Loucy (cell line): ENCODE results near the gene HOXA10.

Experiments used
- H2AFZ ChIP-seq: fragments of 200-600 bp; sonication (generic); 2 replicates; pipeline ENCODE4 v1.6.0; 2016; ENCODE audit warnings: antibody characterized with exemption, mild to moderate bottlenecking, low read length, moderate library complexity
- H3F3A ChIP-seq: fragments of 200-600 bp; 2 replicates; pipeline ENCODE4 v1.6.0; 2016; ENCODE audit warnings: antibody characterized with exemption, low read depth, mild to moderate bottlenecking
- H3K27me3 ChIP-seq: fragments of 200-600 bp; sonication (generic); 2 replicates; pipeline ENCODE4 v1.6.1; 2014; ENCODE audit warnings: low read length, mild to moderate bottlenecking; ENCODE audit not compliant: insufficient read depth, poor library complexity, severe bottlenecking
- H3K36me3 ChIP-seq: fragments of 200-600 bp; sonication (generic); 2 replicates; pipeline ENCODE4 v1.6.1; 2016; ENCODE audit warnings: low read length; ENCODE audit not compliant: insufficient read depth
- H3K4me1 ChIP-seq: fragments of 200-600 bp; sonication (generic); 2 replicates; pipeline ENCODE4 v1.5.1; 2014; ENCODE audit warnings: low read length, mild to moderate bottlenecking; ENCODE audit not compliant: insufficient read depth, poor library complexity, severe bottlenecking
- H3K4me2 ChIP-seq: fragments of 200-600 bp; sonication (generic); 2 replicates; pipeline ENCODE4 v1.6.0; 2014; ENCODE audit warnings: antibody characterized with exemption, low read length, low read depth, mild to moderate bottlenecking; ENCODE audit not compliant: poor library complexity, severe bottlenecking
- H3K4me3 ChIP-seq: fragments of 200-600 bp; sonication (generic); 2 replicates; pipeline ENCODE4 v1.5.1; 2014; ENCODE audit warnings: low read length, mild to moderate bottlenecking, mixed read lengths; ENCODE audit not compliant: poor library complexity, severe bottlenecking
- H3K79me2 ChIP-seq: fragments of 200-600 bp; sonication (generic); 2 replicates; pipeline ENCODE4 v1.6.1; 2014; ENCODE audit warnings: low read length; ENCODE audit not compliant: insufficient read depth
- H3K9ac ChIP-seq: fragments of 200-600 bp; sonication (generic); 2 replicates; pipeline ENCODE4 v1.6.0; 2014; ENCODE audit warnings: mild to moderate bottlenecking, low read depth, low read length, moderate library complexity; ENCODE audit not compliant: poor library complexity, severe bottlenecking
- H3K9me2 ChIP-seq: fragments of 200-600 bp; sonication (generic); replicated peaks from 2 replicates; pipeline ENCODE4 v1.6.1; 2016; ENCODE audit warnings: low read depth, low read length, mixed read lengths
- H3K9me3 ChIP-seq: fragments of 200-600 bp; sonication (generic); 2 replicates; pipeline ENCODE4 v1.6.1; 2014; ENCODE audit warnings: mild to moderate bottlenecking, antibody characterized with exemption, low read length, low read depth; ENCODE audit not compliant: insufficient read depth
- H4K20me1 ChIP-seq: fragments of 200-600 bp; sonication (generic); 2 replicates; pipeline ENCODE4 v1.6.0; 2014; ENCODE audit warnings: antibody characterized with exemption, low read length, mild to moderate bottlenecking; ENCODE audit not compliant: insufficient read depth, poor library complexity, severe bottlenecking
- EZH2phosphoT487 ChIP-seq: fragments of 200-600 bp; IDR thresholded peaks from 2 replicates; pipeline ENCODE4 v1.6.1; 2018; ENCODE audit warnings: antibody characterized with exemption, mild to moderate bottlenecking, moderate library complexity, borderline replicate concordance
- TF ChIP-seq, protein P1 (sequence below): fragments of 200-600 bp; sonication (generic); conservative IDR thresholded peaks from 2 replicates; pipeline ENCODE4 v1.5.1; 2014; ENCODE audit warnings: mild to moderate bottlenecking, antibody characterized with exemption, low read length

The HOXA10 gene

GRCh38 chr7:27219821-27220220, 45.7 kb upstream of the HOXA10 start:
- H3K27me3 ChIP-seq, result no peaks in the 10 kb centered on the region
- no peaks in the 10 kb centered on the region for H3K79me2 ChIP-seq
- H3K36me3 ChIP-seq, result no peaks in the 10 kb centered on the region
- no peak overlapping the region for H3K4me2 ChIP-seq
- H3K4me1 ChIP-seq, result no peaks in the 10 kb centered on the region
- no peak overlapping the region for H3K4me3 ChIP-seq
- H3K9me2 ChIP-seq, result no peaks in the 10 kb centered on the region
- TF ChIP-seq, protein P1, sequence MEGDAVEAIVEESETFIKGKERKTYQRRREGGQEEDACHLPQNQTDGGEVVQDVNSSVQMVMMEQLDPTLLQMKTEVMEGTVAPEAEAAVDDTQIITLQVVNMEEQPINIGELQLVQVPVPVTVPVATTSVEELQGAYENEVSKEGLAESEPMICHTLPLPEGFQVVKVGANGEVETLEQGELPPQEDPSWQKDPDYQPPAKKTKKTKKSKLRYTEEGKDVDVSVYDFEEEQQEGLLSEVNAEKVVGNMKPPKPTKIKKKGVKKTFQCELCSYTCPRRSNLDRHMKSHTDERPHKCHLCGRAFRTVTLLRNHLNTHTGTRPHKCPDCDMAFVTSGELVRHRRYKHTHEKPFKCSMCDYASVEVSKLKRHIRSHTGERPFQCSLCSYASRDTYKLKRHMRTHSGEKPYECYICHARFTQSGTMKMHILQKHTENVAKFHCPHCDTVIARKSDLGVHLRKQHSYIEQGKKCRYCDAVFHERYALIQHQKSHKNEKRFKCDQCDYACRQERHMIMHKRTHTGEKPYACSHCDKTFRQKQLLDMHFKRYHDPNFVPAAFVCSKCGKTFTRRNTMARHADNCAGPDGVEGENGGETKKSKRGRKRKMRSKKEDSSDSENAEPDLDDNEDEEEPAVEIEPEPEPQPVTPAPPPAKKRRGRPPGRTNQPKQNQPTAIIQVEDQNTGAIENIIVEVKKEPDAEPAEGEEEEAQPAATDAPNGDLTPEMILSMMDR, result no peak
- no peak for TF ChIP-seq EZH2phosphoT487
- no peaks in the 10 kb centered on the region for H3K9me3 ChIP-seq
- no peak overlapping the region for H2AFZ ChIP-seq
- H3F3A ChIP-seq, result no peaks in the 10 kb centered on the region
- no peaks in the 10 kb centered on the region for H4K20me1 ChIP-seq
- H3K9ac ChIP-seq, result no peak overlapping the region

GRCh38 chr7:27217951-27218350, 43.8 kb upstream of the HOXA10 start:
- H3F3A ChIP-seq, result no peaks in the 10 kb centered on the region
- H3K9me2 ChIP-seq, result no peaks in the 10 kb centered on the region
- TF ChIP-seq, protein P1, result no peak
- TF ChIP-seq EZH2phosphoT487, result no peak
- H3K27me3 ChIP-seq, result no peaks in the 10 kb centered on the region
- H3K4me1 ChIP-seq, result no peaks in the 10 kb centered on the region
- H3K9ac ChIP-seq, result no peak overlapping the region
- no peaks in the 10 kb centered on the region for H3K9me3 ChIP-seq
- H2AFZ ChIP-seq, result no peak overlapping the region
- H3K36me3 ChIP-seq, result no peaks in the 10 kb centered on the region
- no peaks in the 10 kb centered on the region for H4K20me1 ChIP-seq
- H3K4me2 ChIP-seq, result no peak overlapping the region
- no peak overlapping the region for H3K4me3 ChIP-seq
- H3K79me2 ChIP-seq, result no peaks in the 10 kb centered on the region

DNA sequence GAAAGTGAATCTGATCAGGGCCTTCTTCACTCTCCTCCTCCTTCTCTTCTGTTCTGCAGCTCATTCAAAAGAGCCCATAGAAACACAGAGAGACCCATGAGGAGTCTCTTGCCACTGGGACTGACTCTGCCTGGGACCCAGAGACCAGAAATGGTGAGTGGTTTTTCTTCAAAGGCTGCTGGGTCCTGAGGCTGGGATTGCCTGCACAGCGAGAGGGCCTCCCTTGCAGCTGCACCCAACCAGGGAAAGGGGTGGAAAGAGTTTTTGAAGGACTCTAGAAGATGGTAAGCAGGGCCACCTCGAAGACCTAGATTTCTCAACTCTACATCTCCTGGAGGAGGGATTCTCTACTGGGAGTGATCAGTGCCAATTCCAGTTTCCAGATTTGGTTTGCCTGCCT, 41.2 kb upstream of the HOXA10 start:
- Histone ChIP-seq H3K36me3 (no peaks in the 10 kb centered on the region), H3K79me2 (no peaks in the 10 kb centered on the region), H3K4me3 (no peak overlapping the region), H3F3A (no peaks in the 10 kb centered on the region), H2AFZ (no peak overlapping the region), H3K9me3 (no peaks in the 10 kb centered on the region), H3K9me2 (no peaks in the 10 kb centered on the region), H3K27me3 (no peaks in the 10 kb centered on the region), H3K4me1 (no peaks in the 10 kb centered on the region), H4K20me1 (no peaks in the 10 kb centered on the region), H3K9ac (no peak overlapping the region), H3K4me2 (no peak overlapping the region)
- TF ChIP-seq, protein P1, result no peak
- no peak for TF ChIP-seq EZH2phosphoT487
